Nucleus accumbens (tissue), 56 donors: ENCODE measurements around the gene SLC3A2.

Experiments
- DNase-seq, 56 donors: peaks; one replicate each; lab custom pipeline; 2025; lab: John Stamatoyannopoulos, UW

Gene SLC3A2

DNA sequence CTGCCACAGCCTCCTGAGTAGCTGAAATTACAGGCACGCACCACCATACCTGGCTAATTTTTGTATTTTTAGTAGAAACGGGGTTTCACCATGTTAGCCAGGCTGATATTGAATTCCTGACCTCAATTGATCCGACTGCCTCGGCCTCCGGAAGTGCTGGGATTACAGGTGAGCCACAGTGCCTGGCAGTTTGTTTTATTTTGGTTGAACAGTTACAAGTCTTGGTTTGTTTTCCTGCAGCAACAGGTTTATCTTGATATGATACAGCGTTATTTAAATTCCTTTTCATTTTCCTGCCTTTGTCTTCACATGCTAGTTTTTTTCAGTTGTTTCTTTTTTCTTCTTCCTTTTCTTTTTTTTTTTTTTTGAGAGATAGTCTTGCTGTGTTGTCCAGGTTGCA lies 4.0 kb upstream of the SLC3A2 start:
- no peak for DNase-seq

GRCh38 chr11:62879235-62879978 lies 1.3 kb upstream of the SLC3A2 start:
- DNase-seq: peak in 27 of 56 donors; percentile 13 to 68 (median 31)

GRCh38 chr11:62880231-62880802 lies 379 bp upstream of the SLC3A2 start:
- peak in 13 of 56 donors; percentile 37 to 82 (median 68) for DNase-seq

DNA sequence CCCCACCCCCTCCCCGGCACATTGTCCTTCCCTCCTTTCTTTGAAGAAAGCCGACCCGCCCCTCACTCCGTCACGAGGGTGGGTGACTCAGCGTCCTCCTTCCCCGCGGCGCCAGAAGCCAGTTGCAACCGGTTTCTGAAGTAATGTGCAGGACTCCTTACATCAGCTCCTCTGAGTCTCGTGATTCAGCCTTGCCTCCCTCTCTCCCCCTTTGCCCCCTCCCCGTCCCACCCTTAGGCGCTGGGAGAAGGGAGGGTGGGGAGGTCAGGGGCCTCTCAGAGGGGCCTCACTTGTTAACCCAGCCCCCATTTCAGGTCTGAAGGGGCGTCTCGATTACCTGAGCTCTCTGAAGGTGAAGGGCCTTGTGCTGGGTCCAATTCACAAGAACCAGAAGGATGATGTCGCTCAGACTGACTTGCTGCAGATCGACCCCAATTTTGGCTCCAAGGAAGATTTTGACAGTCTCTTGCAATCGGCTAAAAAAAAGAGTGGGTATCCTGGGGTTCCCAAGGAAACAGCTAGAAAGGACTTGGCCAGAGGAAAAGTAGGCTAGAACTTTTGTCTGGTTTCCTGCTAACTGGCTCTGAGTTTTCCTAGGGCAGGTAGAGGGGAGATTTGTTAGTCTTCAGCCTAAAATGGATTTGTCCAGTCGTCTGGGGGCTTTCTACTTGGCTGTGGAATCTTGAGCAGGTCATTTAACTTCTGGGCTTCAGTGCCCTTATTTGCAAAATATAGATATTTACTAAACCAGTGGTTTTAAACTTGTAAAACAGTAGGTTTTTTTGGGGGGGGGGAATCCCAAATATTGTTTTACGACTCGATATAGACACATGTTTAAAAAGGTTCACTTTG lies 1.1 kb downstream of the SLC3A2 start:
- peak in 50 of 56 donors; percentile 58 to 97 (median 87) for DNase-seq

DNA sequence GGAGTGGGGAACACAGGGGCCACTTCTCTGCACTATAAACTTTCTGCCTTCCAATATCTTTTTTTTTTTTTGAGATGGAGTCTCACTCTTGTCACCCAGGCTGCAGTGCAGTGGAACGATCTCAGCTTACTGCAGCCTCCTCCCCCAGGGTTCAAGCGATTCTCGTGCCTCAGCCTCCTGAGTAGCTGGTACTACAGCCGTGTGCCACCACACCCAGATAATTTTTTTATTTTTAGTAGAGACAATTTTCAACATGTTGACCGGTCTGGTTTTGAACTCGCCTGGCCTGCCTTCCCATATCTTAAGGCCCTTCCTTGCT lies 1.7 kb downstream of the SLC3A2 start:
- DNase-seq: no peak

DNA sequence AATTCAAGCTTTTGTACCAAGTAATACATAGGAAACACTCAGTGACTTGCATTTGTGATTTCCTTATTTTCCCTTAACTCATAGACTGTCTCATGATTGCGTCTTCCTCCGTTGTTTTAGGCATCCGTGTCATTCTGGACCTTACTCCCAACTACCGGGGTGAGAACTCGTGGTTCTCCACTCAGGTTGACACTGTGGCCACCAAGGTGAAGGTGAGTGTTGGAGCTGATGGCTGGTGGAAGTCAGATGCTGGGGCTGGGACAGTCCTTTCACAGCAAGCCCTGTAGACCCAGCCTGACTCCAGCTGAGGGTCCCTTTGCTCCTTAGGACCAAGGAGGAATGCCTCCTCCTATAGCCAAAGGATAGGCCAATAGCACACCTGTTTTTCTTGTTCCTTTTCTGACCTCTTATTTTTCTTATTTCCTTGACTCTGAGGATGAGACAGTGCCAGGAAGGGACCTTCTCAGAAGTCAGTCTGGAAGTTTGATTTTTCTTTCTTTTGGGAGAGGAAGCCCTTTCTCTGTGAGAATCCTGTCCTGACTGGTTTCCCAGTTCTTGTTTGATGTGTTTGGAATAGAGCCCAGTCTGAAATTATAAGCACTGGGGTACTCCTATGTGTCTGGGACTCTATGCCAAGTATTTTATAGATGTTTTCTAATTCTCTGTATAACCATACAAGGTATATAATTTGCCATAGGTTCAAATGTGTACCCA lies 2.2 kb downstream of the SLC3A2 start:
- DNase-seq: no peak

GRCh38 chr11:62883673-62884072 lies 3.0 kb downstream of the SLC3A2 start:
- DNase-seq: peak in 15 of 56 donors; percentile 4 to 43 (median 25)

GRCh38 chr11:62885137-62885750 lies 4.5 kb downstream of the SLC3A2 start:
- no peak for DNase-seq

GRCh38 chr11:62888406-62888805 lies 7.7 kb downstream of the SLC3A2 start:
- DNase-seq: no peak

GRCh38 chr11:62889126-62889483 lies 8.4 kb downstream of the SLC3A2 start:
- DNase-seq: no peak

GRCh38 chr11:62889484-62890437 lies 9.1 kb downstream of the SLC3A2 start:
- DNase-seq: no peak

DNA sequence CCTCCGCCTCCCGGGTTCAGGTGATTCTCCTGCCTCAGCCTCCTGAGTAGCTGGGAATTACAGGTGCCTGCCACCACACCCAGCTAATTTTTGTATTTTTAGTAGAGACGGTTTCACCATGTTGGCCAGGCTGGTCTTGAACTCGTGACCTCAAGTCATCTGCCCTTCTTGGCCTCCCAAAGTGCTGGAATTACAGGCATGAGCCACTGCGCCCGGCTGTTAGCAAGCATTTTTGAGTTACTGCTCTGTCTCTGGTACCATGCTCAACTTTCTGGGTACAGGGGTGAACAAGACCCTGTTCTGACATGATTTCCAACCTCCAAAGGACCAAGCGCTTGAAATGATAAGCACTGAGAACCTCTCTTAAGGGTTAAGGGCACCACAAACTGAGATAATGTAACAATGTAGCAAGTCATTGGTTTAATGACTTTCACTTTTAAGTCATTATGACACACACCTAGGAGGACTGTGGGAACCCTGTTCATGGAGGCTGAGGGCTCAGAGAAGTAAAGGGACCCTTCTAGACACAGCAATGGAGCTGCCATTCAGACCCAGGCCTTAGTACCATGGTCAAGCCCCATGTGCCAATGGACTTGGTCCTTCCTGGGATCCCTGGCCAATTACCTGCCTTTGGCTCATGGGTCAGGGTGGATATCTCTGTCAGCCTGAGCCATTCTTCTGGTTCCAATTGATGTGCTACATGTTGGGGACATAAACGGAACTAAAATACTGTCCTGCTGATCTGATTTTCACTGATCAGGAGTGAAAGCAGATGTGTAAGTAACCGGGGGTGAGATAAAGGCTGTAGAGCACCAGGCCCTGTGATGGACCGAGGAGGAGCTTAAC lies 11.6 kb downstream of the SLC3A2 start:
- no peak for DNase-seq

GRCh38 chr11:62895501-62895900 lies 14.8 kb downstream of the SLC3A2 start:
- DNase-seq: no peak

DNA sequence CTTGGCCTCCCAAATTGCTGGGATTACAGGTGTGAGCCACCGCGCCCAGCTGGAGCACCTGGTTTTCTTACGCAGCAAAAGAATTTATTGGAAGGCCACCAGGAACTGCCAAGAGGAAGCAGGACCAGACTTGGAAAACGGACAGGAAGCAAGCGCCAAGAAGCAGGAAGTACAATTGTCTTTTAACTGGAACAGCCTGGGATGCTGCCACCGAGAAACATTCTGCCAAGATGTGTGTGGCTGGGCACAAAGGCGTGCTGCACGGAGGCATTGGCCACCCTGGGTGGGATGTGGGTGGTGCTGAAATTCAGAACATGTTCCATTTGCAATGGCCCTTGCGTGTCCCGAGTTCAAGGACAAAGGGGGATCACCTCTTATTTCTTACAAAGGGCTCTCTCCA lies 15.4 kb downstream of the SLC3A2 start:
- peak in 13 of 56 donors; percentile 21 to 50 (median 35) for DNase-seq

DNA sequence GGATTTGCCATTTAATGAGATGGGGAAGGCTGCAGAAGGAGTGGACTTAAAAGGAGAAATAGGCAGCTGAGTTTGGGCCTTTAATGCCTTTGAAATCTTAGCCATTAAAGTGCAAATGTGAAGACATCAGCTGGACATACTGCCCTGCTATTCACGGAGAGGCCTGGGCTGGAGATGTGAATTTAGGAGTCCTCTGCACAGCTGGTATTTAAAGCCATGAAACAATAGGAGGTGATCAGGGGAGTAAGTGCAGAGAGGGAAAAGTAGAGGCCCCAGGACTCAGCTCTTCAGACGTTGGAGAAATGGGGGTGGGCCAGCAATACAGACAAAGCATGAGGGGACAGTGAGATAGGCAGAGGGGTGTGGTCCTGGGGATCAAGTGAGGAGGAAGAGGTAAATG lies 16.6 kb downstream of the SLC3A2 start:
- DNase-seq: no peak

GRCh38 chr11:62898027-62898426 lies 17.3 kb downstream of the SLC3A2 start:
- DNase-seq: no peak

DNA sequence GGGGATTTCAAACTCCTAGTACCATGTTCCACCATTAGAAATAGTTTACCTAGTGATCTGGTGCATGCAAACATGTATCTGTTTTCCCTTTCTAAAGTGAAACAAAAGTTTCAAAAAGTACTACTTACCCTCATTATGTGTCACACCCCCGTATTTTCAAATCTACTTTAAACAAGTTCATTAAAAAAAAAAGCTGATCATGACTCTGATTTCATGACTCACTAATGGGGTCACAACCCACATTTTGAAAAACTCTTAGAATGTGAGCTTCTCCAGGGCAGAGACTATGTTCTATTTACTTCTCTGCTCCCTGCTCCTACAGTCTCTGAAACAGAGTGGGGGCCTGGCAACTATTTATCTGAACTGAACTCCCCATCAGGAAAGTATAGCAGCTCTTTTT lies 22.2 kb downstream of the SLC3A2 start:
- DNase-seq: no peak

- DNase-seq: peak in 1 of 56 donors; percentile 16
Observed at GRCh38 chr11:62905296-62905695, 24.6 kb downstream of the SLC3A2 start.
